Endothelial cell of umbilical vein (primary cell): Measurements from ENCODE around the gene KRTAP4-9. TPM values are rescaled to one million over a fixed set of nuclear protein-coding genes. Genes with fewer than 3 reads are reported as not detected.

Experiments
- BruUV-seq: library from RNA; stranded (reverse); fragments of 400-500 nt; replicated peaks from 2 replicates; lab custom pipeline; 2021; lab: Mats Ljungman, UMichigan
- CTCF ChIA-PET: fragments of 300-600, 350-600 bp; sonication (Branson Sonifier 250); formaldehyde crosslinking; loops from one replicate; lab custom pipeline; 2021; ENCODE audit warnings: antibody characterized with exemption, inconsistent platforms; lab: Charles Lee
- POLR2A ChIA-PET: fragments of 300-600, 350-600 bp; sonication (Branson Sonifier 250); formaldehyde crosslinking; loops from one replicate; lab custom pipeline; 2021; ENCODE audit warnings: antibody characterized with exemption, inconsistent platforms; lab: Charles Lee
- DNase-seq: peaks from one replicate; pipeline ENCODE4 v3.0.0-alpha.2; 2011; ENCODE audit warnings: low read depth, low spot score
- FAIRE-seq: peaks from 2 replicates; lab custom pipeline; 2011; peaks lifted over from hg19 to GRCh38; lab: Jason Lieb, UNC
- H2AFZ ChIP-seq: 2 replicates; pipeline ENCODE4 v1.6.0; 2012; ENCODE audit warnings: low read depth, low read length, control low read depth, inconsistent platforms
- H3K27ac ChIP-seq: 2 replicates; pipeline ENCODE4 v1.5.1; 2011; ENCODE audit warnings: low read depth, mild to moderate bottlenecking, control low read depth, low read length, moderate library complexity; ENCODE audit not compliant: insufficient read depth
- H3K27me3 ChIP-seq, 2 experiments: 2 replicates each; pipeline versions ENCODE4 v1.6.0 to v1.6.1; 2011; ENCODE audit warnings: low read length in 2 of 2, mixed read lengths in 1 of 2; ENCODE audit not compliant: control insufficient read depth in 2 of 2, insufficient read depth in 2 of 2
- H3K36me3 ChIP-seq, 2 experiments: 2 replicates in 1 of 2; 3 replicates in 1 of 2; pipeline ENCODE4 v1.5.1; 2011; ENCODE audit warnings: low read length in 2 of 2, mild to moderate bottlenecking in 1 of 2, moderate library complexity in 1 of 2; ENCODE audit not compliant: control insufficient read depth in 2 of 2, insufficient read depth in 2 of 2; ENCODE audit errors: extremely low read depth in 1 of 2
- H3K4me1 ChIP-seq: 3 replicates; pipeline ENCODE4 v1.5.1; 2011; ENCODE audit warnings: mild to moderate bottlenecking, low read length; ENCODE audit not compliant: control insufficient read depth, insufficient read depth; ENCODE audit errors: extremely low read depth
- H3K4me2 ChIP-seq: 2 replicates; pipeline ENCODE4 v1.6.1; 2011; ENCODE audit warnings: low read length, control low read depth, mixed read lengths; ENCODE audit not compliant: insufficient read depth
- H3K4me3 ChIP-seq, 3 experiments: fragments of 200-600 bp in 1 of 3; sonication (generic), shearing (Covaris generic) in 1 of 3; replicated peaks in 1 of 3; 2 replicates each; pipeline ENCODE4 v1.5.1; 2011 to 2016; ENCODE audit warnings: control low read depth in 3 of 3, low read length in 3 of 3, mild to moderate bottlenecking in 2 of 3, inconsistent platforms in 1 of 3, low read depth in 1 of 3, moderate library complexity in 1 of 3; ENCODE audit not compliant: insufficient read depth in 1 of 3
- H3K79me2 ChIP-seq: 2 replicates; pipeline ENCODE4 v1.6.0; 2012; ENCODE audit warnings: low read length, inconsistent platforms; ENCODE audit not compliant: control insufficient read depth, insufficient read depth
- H3K9ac ChIP-seq: replicated peaks from 2 replicates; pipeline ENCODE3; 2011; ENCODE audit warnings: low read length, control low read depth; ENCODE audit not compliant: insufficient read depth; ENCODE audit errors: extremely low read depth
- H3K9me1 ChIP-seq: replicated peaks from 3 replicates; pipeline ENCODE4 v1.6.0; 2011; ENCODE audit warnings: mild to moderate bottlenecking, low read length; ENCODE audit not compliant: control insufficient read depth, insufficient read depth; ENCODE audit errors: extremely low read depth
- H3K9me3 ChIP-seq: replicated peaks from 2 replicates; pipeline ENCODE4 v1.5.1; 2012; ENCODE audit warnings: low read length, inconsistent platforms; ENCODE audit not compliant: control insufficient read depth, insufficient read depth
- H4K20me1 ChIP-seq: replicated peaks from 2 replicates; pipeline ENCODE3; 2011; ENCODE audit warnings: mild to moderate bottlenecking, low read length; ENCODE audit not compliant: control insufficient read depth, insufficient read depth; ENCODE audit errors: extremely low read depth
- EZH2 ChIP-seq: IDR thresholded peaks from 2 replicates; pipeline ENCODE4 v1.6.1; 2012; ENCODE audit warnings: borderline replicate concordance, low read depth, mild to moderate bottlenecking, moderate library complexity, low read length, inconsistent platforms; ENCODE audit not compliant: severe bottlenecking
- FOS ChIP-seq: IDR thresholded peaks from 2 replicates; pipeline ENCODE4 v1.6.1; 2011; ENCODE audit warnings: mild to moderate bottlenecking, low read length, moderate library complexity, borderline replicate concordance; ENCODE audit not compliant: insufficient read depth
- GATA2 ChIP-seq: IDR thresholded peaks from 2 replicates; pipeline ENCODE4 v1.7.0; 2011; ENCODE audit warnings: low read depth, mild to moderate bottlenecking, moderate library complexity, mixed read lengths, low read length; ENCODE audit not compliant: insufficient read length, insufficient read depth
- JUN ChIP-seq: IDR thresholded peaks from 2 replicates; pipeline ENCODE4 v1.6.1; 2011; ENCODE audit warnings: borderline replicate concordance, low read depth; ENCODE audit not compliant: insufficient read length, insufficient read depth
- MYC ChIP-seq: IDR thresholded peaks from one replicate; pipeline ENCODE4 v1.6.1; 2011; ENCODE audit warnings: mild to moderate bottlenecking, low read depth, low read length
- POLR2A ChIP-seq: IDR thresholded peaks from 2 replicates; pipeline ENCODE4 v1.6.1; 2012; ENCODE audit warnings: low read depth, mild to moderate bottlenecking, control low read depth, low read length
- POLR2AphosphoS5 ChIP-seq: IDR thresholded peaks from 2 replicates; pipeline ENCODE4 v1.6.1; 2012; ENCODE audit warnings: low read depth, mild to moderate bottlenecking, control low read depth, low read length, moderate library complexity; ENCODE audit not compliant: insufficient read depth
- dilution Hi-C: fragments of 300-500 bp; cut with MboI; formaldehyde crosslinking; loops from one replicate; pipeline ENCODE4 v1.15.0; 2019; ENCODE audit warnings: low sequenced_read_pairs; ENCODE audit not compliant: extremely low pct_ligation_motif_present
- intact Hi-C: fragments of 100-400 bp; cut with micrococcal nuclease; formaldehyde crosslinking; loops from one replicate; pipeline ENCODE4 v1.10.0; 2022
- polyA plus RNA-seq, 4 experiments: library from polyadenylated mRNA; depleted of rRNA in 3 of 4; stranded (reverse) in 3 of 4; unstranded in 1 of 4; fragments of >200 nt; gene quantifications; 2 replicates each; pipeline versions ENCODE4 v1.2.1 to v1.2.3, GENCODE V29; 2011 to 2012; ENCODE audit warnings: missing spikeins in 1 of 4
- total RNA-seq: library from RNA; stranded (reverse); gene quantifications from 2 replicates; pipeline ENCODE4 v1.2.3, GENCODE V29; 2021
- TF ChIP-seq, protein P1 (sequence below): IDR thresholded peaks from 2 replicates; pipeline ENCODE4 v1.6.1; 2011; ENCODE audit not compliant: insufficient read depth, insufficient read length
- TF ChIP-seq, protein P2 (sequence below), 2 donors: IDR thresholded peaks; 1 replicate in 1 of 2; 2 replicates in 1 of 2; pipeline ENCODE4 v1.5.1; 2011; ENCODE audit warnings: low read length in 2 of 2, mild to moderate bottlenecking in 2 of 2, moderate library complexity in 2 of 2, control low read depth in 1 of 2, inconsistent platforms in 1 of 2, low read depth in 1 of 2; ENCODE audit not compliant: insufficient read depth in 1 of 2; ENCODE audit errors: extremely low read depth in 1 of 2

Gene KRTAP4-9
- total and polyA plus RNA-seq, 2 donors (not counting 3 experiments of a cell fraction or from before 2014, with no cell fraction given): not detected

DNA sequence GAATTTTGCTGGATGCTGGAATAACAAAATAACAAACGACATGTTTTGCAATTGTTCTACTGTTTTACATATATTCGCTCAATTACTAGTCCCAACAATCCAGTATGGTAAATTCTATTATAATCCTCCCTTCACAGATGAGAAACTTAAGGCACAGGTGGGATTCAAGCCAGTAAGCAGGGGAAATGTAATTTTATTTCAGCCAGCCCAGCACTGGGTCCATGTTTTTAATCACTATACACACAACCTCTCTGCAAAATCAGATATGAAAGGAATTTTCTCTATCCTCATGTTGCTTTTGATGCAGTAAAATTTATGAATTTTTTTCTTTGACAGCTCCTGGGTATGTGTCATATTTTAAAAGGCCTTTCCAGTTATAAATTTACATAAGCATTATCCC, 40.1 kb downstream of the KRTAP4-9 start:
- no peaks in the 10 kb centered on the region for H3K4me1 ChIP-seq
- H3K27me3 ChIP-seq: no peaks in the 10 kb centered on the region
- H3K9ac ChIP-seq: no peak overlapping the region
- DNase-seq (no peak), FAIRE-seq (no peak)
- H3K4me2 ChIP-seq: no peak overlapping the region
- no peaks in the 10 kb centered on the region for H3K9me3 ChIP-seq
- H3K27ac ChIP-seq: no peak overlapping the region
- dilution Hi-C loops: no loop called here
- no peaks in the 10 kb centered on the region for H4K20me1 ChIP-seq
- no peaks in the 10 kb centered on the region for H3K36me3 ChIP-seq
- H3K4me3 ChIP-seq: no peak overlapping the region
- H3K9me1 ChIP-seq: no peaks in the 10 kb centered on the region
- no TSS peak for BruUV-seq
- no peaks in the 10 kb centered on the region for H3K79me2 ChIP-seq
- ChIA-PET POLR2A (no interaction called here), CTCF (no interaction called here)
- no peak overlapping the region for H2AFZ ChIP-seq
- intact Hi-C loops: no loop called here
- TF ChIP-seq MYC (no peak), POLR2AphosphoS5 (no peak), FOS (no peak), JUN (no peak), EZH2 (no peak), POLR2A (no peak), GATA2 (no peak)
- TF ChIP-seq, protein P1, sequence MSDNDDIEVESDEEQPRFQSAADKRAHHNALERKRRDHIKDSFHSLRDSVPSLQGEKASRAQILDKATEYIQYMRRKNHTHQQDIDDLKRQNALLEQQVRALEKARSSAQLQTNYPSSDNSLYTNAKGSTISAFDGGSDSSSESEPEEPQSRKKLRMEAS: no peak
- TF ChIP-seq, protein P2, sequence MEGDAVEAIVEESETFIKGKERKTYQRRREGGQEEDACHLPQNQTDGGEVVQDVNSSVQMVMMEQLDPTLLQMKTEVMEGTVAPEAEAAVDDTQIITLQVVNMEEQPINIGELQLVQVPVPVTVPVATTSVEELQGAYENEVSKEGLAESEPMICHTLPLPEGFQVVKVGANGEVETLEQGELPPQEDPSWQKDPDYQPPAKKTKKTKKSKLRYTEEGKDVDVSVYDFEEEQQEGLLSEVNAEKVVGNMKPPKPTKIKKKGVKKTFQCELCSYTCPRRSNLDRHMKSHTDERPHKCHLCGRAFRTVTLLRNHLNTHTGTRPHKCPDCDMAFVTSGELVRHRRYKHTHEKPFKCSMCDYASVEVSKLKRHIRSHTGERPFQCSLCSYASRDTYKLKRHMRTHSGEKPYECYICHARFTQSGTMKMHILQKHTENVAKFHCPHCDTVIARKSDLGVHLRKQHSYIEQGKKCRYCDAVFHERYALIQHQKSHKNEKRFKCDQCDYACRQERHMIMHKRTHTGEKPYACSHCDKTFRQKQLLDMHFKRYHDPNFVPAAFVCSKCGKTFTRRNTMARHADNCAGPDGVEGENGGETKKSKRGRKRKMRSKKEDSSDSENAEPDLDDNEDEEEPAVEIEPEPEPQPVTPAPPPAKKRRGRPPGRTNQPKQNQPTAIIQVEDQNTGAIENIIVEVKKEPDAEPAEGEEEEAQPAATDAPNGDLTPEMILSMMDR (IDR thresholded peaks at IDR 0.05; ENCODE audit: extremely low read depth in 1 of 2, insufficient read depth in 1 of 2, low read depth in 1 of 2, low read length in 2 of 2): no peak
